ENCODE data around the gene RNF32. TPM values are rescaled to one million over a fixed set of nuclear protein-coding genes. Genes with fewer than 3 reads are reported as not detected.
"Not testable (repeated sequence)": the region's sequence is repeated elsewhere in the genome, so short reads cannot be mapped to it uniquely, and the experiment has no call there.

RNF32 gene
- total RNA-seq, 4 donors from 2014 or later = 1.1 to 3.0 (median 2.0) TPM

GRCh38 chr7:156629873-156630272 is 10.7 kb upstream of the RNF32 start:
- Histone ChIP-seq H3K4me3 (no peak overlapping the region), H3K4me1 (no peaks in the 10 kb centered on the region), H3K36me3 (no peaks in the 10 kb centered on the region), H3K9me3 (peaks cover 13 to 18% of the 10 kb centered on the region in 2 donors), H3K27ac (no peak overlapping the region), H3K27me3 (no peaks in the 10 kb centered on the region)
- no peak for DNase-seq
- WGBS, 2 donors (ENCODE audit: low coverage in 1 of 2) = 94 to 100% methylated on average over 1 to 2 of the region's 2 CpGs
- TF ChIP-seq CTCF (IDR thresholded peaks at IDR 0.05) = no peak
- in situ Hi-C loops (cut with MboI; ENCODE audit: low pct_ligation_motif_present in 1 of 4, low pct_unique_long_range_greater_than_20kb in 1 of 4, low sequenced_read_pairs in 3 of 4) (no loop called here), intact Hi-C loops (cut with DNase I; ENCODE audit: low total_unique reads) (no loop called here)

- no peaks in the 10 kb centered on the region for H3K27me3 ChIP-seq
- peaks cover 0 to 4% (median 0%) of the 10 kb centered on the region in 4 donors for H3K4me1 ChIP-seq
- H3K36me3 ChIP-seq = no peaks in the 10 kb centered on the region
- WGBS, 2 donors (ENCODE audit: low coverage in 1 of 2) = 54 to 66% methylated on average over 3 of the region's 3 CpGs
- peaks cover 4 to 7% of the 10 kb centered on the region in 2 donors for H3K9me3 ChIP-seq
- no peak for TF ChIP-seq CTCF (IDR thresholded peaks at IDR 0.05)
- no peak for TF ChIP-seq EP300 (IDR thresholded peaks at IDR 0.05; ENCODE audit: low read depth)
- TF ChIP-seq POLR2AphosphoS5 (IDR thresholded peaks at IDR 0.05) = no peak
- no peak for TF ChIP-seq POLR2A (IDR thresholded peaks at IDR 0.05)
- no peak overlapping the region for H3K27ac ChIP-seq
- no peak overlapping the region for H3K4me3 ChIP-seq
- intact Hi-C loops (cut with DNase I; ENCODE audit: low total_unique reads) = no loop called here
- no peak for DNase-seq
- in situ Hi-C loops (cut with MboI; ENCODE audit: low pct_ligation_motif_present in 1 of 4, low pct_unique_long_range_greater_than_20kb in 1 of 4, low sequenced_read_pairs in 3 of 4) = no loop called here
These were observed 6.5 kb upstream of the RNF32 start for GRCh38 chr7:156634117-156634516.

GRCh38 chr7:156635529-156636385 is 4.8 kb upstream of the RNF32 start:
- WGBS, 2 donors (ENCODE audit: low coverage in 1 of 2) = 88 to 94% methylated on average over 7 of the region's 7 CpGs
- H3K27ac ChIP-seq = no peak overlapping the region
- in situ Hi-C loops (cut with MboI; ENCODE audit: low pct_ligation_motif_present in 1 of 4, low pct_unique_long_range_greater_than_20kb in 1 of 4, low sequenced_read_pairs in 3 of 4) = no loop called here

GRCh38 chr7:156637093-156637492 is 3.5 kb upstream of the RNF32 start:
- not testable (repeated sequence) for H3K27ac ChIP-seq
- WGBS, 2 donors (ENCODE audit: low coverage in 1 of 2) = 95 to 97% methylated on average over 4 to 7 of the region's 7 CpGs

More at GRCh38 chr7:156635529-156636385, 4.8 kb upstream of the RNF32 start:
- Histone ChIP-seq H3K4me1 (peaks cover 0 to 12% (median 8%) of the 10 kb centered on the region in 4 donors), H3K36me3 (no peaks in the 10 kb centered on the region), H3K27me3 (no peaks in the 10 kb centered on the region), H3K4me3 (no peak overlapping the region), H3K9me3 (no peaks in the 10 kb centered on the region)
- TF ChIP-seq CTCF (IDR thresholded peaks at IDR 0.05) (no peak), POLR2AphosphoS5 (IDR thresholded peaks at IDR 0.05) (no peak), EP300 (IDR thresholded peaks at IDR 0.05; ENCODE audit: low read depth) (no peak), POLR2A (IDR thresholded peaks at IDR 0.05) (no peak)
- intact Hi-C loops (cut with DNase I; ENCODE audit: low total_unique reads) = no loop called here
- no peak for DNase-seq

More at GRCh38 chr7:156637093-156637492, 3.5 kb upstream of the RNF32 start:
- H3K36me3 ChIP-seq; H3K9me3 ChIP-seq; DNase-seq; in situ Hi-C loops (cut with MboI; ENCODE audit: low pct_ligation_motif_present in 1 of 4, low pct_unique_long_range_greater_than_20kb in 1 of 4, low sequenced_read_pairs in 3 of 4); H3K27me3 ChIP-seq; H3K4me3 ChIP-seq; intact Hi-C loops (cut with DNase I; ENCODE audit: low total_unique reads): not testable (repeated sequence)
- peaks cover 0 to 18% (median 8%) of the 10 kb centered on the region in 4 donors for H3K4me1 ChIP-seq
